Activated CD4-positive, alpha-beta T cell treated with anti-CD3 and anti-CD28 coated beads, Interleukin-2, amount 10 ng/mL, durations not matched to agents 24 days and 14 days (primary cell): ENCODE data around the gene ARHGEF17. TPM values are rescaled to one million over a fixed set of nuclear protein-coding genes. Genes with fewer than 3 reads are reported as not detected.

Experiments
- DNase-seq: peaks from one replicate; pipeline ENCODE4 v3.0.0; 2022
- H3K27ac Mint-ChIP-seq: one replicate; pipeline ENCODE4 v1.8.0; 2022; ENCODE audit warnings: mild to moderate bottlenecking, mixed read lengths
- H3K27me3 Mint-ChIP-seq: one replicate; pipeline ENCODE4 v1.8.0; 2022; ENCODE audit warnings: mixed read lengths
- H3K36me3 Mint-ChIP-seq: one replicate; pipeline ENCODE4 v1.8.0; 2022; ENCODE audit warnings: low read depth, mild to moderate bottlenecking, mixed read lengths
- H3K4me1 Mint-ChIP-seq: one replicate; pipeline ENCODE4 v1.8.0; 2021; ENCODE audit warnings: mixed read lengths
- H3K4me3 Mint-ChIP-seq: one replicate; pipeline ENCODE4 v1.8.0; 2022; ENCODE audit warnings: mild to moderate bottlenecking, moderate library complexity, mixed read lengths
- H3K9me3 Mint-ChIP-seq: one replicate; pipeline ENCODE4 v1.8.0; 2021; ENCODE audit warnings: mixed read lengths
- intact Hi-C: fragments of 100-400 bp; cut with micrococcal nuclease; formaldehyde crosslinking; loops from one replicate; pipeline ENCODE4 v1.15.1; 2023
- total RNA-seq: library from RNA; stranded (reverse); gene quantifications from 2 replicates; pipeline ENCODE4 v1.2.3, GENCODE V29; 2022

ARHGEF17 gene, protein sequence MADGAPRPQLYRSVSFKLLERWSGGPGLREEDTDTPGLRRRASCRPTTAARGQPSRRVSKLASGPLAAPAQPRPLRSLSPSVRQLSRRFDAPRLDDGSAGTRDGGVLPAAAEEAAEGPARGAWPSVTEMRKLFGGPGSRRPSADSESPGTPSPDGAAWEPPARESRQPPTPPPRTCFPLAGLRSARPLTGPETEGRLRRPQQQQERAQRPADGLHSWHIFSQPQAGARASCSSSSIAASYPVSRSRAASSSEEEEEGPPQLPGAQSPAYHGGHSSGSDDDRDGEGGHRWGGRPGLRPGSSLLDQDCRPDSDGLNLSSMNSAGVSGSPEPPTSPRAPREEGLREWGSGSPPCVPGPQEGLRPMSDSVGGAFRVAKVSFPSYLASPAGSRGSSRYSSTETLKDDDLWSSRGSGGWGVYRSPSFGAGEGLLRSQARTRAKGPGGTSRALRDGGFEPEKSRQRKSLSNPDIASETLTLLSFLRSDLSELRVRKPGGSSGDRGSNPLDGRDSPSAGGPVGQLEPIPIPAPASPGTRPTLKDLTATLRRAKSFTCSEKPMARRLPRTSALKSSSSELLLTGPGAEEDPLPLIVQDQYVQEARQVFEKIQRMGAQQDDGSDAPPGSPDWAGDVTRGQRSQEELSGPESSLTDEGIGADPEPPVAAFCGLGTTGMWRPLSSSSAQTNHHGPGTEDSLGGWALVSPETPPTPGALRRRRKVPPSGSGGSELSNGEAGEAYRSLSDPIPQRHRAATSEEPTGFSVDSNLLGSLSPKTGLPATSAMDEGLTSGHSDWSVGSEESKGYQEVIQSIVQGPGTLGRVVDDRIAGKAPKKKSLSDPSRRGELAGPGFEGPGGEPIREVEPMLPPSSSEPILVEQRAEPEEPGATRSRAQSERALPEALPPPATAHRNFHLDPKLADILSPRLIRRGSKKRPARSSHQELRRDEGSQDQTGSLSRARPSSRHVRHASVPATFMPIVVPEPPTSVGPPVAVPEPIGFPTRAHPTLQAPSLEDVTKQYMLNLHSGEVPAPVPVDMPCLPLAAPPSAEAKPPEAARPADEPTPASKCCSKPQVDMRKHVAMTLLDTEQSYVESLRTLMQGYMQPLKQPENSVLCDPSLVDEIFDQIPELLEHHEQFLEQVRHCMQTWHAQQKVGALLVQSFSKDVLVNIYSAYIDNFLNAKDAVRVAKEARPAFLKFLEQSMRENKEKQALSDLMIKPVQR (N-terminal part only)
- 0.05 TPM in 1 of 2 replicates, not detected in the other for total RNA-seq

GRCh38 chr11:73308003-73308960, at the start of gene ARHGEF17:
Gene ARHGEF17, plus strand, starts transcription at chr11:73308276. Its CDS starts 363 bp downstream, at chr11:73308639.
- peak within 1 kb of the TSS; percentile 89 for H3K4me3 Mint-ChIP-seq
- no peaks in the 10 kb centered on the region for H3K9me3 Mint-ChIP-seq
- H3K36me3 Mint-ChIP-seq = no peaks in the 10 kb centered on the region
- H3K4me1 Mint-ChIP-seq = peaks cover 9% of the 10 kb centered on the region
- H3K27me3 Mint-ChIP-seq = peaks cover 39% of the 10 kb centered on the region
- DNase-seq = no peak
- intact Hi-C loops = loop anchor here (5.0 kb wide), 2 partner anchors 69 to 1184 kb away; partner anchors contain the start of genes LIPT2 and RELT
- H3K27ac Mint-ChIP-seq = peak within 1 kb of the TSS; percentile 59

DNA sequence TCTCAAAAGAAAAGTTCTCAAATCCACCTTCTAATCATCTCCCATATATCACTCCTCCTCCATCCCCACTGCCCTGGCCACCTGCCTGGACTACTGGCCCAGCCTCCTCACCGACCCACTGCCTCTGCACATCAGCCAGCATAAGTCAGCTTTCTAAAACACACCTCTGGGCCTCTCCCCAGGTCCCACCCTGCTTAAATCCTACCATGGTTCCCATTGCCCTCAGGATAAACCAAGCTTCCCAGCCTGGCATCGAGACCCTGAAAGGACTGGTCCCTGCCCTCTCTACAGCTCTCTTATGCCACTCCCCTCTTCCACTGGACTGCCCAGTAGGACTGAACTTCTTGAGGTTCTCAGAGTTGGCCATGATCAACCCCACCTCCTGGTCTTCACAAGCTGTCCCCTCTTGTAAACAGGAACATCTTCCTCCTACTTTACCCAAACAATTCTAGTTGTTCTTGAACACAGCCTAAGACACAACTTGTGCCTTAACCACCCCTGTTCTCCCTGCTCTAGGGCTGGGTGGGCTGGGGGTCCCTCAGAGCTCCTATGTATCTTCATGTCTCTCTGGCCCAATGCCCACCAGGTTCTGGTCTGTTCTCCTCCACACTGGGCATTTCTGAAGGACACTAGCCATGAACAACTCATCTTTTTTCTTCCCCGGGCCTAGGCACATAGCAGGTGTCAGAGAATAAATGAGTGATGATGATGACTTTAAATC, 48.5 kb upstream of the ARHGEF17 start:
- Mint-ChIP-seq H3K27me3 (peaks cover 23% of the 10 kb centered on the region), H3K27ac (no peak overlapping the region), H3K4me3 (no peak overlapping the region), H3K9me3 (no peaks in the 10 kb centered on the region), H3K4me1 (no peaks in the 10 kb centered on the region), H3K36me3 (no peaks in the 10 kb centered on the region)
- intact Hi-C loops = no loop called here
- DNase-seq = no peak

DNA sequence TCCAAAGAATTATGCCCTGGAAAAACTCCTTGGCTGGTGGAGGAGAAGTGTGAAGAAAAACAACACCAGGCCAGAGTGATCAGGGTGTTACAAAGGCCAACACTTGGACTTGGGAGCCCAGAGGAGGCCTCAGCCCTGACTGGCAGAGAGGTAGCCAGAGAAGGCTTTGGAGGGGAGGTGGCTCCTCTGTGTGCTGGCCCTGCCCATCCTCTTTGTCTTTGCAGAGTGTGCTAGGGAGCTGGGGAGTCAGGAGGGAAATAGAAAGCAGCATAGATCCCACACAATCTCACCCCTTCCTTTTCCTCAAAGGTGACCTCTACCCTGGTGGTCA, 48.0 kb upstream of the ARHGEF17 start:
- no peak overlapping the region for H3K27ac Mint-ChIP-seq
- H3K4me3 Mint-ChIP-seq = no peak overlapping the region
- H3K27me3 Mint-ChIP-seq = peaks cover 28% of the 10 kb centered on the region
- H3K36me3 Mint-ChIP-seq = no peaks in the 10 kb centered on the region
- no peaks in the 10 kb centered on the region for H3K4me1 Mint-ChIP-seq
- H3K9me3 Mint-ChIP-seq = no peaks in the 10 kb centered on the region
- no peak for DNase-seq
- intact Hi-C loops = no loop called here

DNA sequence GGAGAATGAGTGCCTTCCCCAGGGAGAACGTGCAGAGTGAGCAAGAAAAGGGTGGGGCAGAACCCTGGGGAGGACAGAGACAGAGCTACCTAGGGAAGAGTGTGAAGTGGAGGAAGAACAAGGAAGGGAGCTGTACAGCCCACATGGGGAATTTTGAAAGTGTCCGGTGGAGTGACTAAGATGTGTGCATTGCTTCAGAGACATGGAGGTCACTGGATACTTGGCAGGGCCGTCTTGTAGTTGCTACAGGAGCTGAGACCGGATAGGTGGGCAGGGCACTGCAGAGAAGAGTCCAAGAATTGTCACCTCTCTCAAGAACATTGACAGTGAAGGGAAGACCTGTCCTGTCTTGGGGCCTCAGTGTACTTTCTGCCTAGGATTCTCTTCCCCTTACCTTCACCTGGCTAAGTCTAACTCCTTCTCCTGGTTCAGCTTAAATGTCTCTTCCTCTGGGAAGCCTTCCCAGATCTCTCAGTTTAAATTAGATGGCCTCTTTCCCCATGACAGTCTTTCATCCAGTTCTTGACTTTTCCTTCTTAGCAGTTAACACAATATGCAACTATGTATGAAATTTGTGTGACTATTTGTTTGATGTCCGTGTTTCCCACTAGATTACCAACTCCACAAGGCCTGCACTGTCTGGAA, 45.1 kb upstream of the ARHGEF17 start:
- DNase-seq = no peak
- H3K27me3 Mint-ChIP-seq = peaks cover 47% of the 10 kb centered on the region
- H3K9me3 Mint-ChIP-seq = no peaks in the 10 kb centered on the region
- H3K36me3 Mint-ChIP-seq = no peaks in the 10 kb centered on the region
- intact Hi-C loops = no loop called here
- no peak overlapping the region for H3K4me3 Mint-ChIP-seq
- no peaks in the 10 kb centered on the region for H3K4me1 Mint-ChIP-seq
- no peak overlapping the region for H3K27ac Mint-ChIP-seq

- no peak for DNase-seq
- Mint-ChIP-seq H3K36me3 (no peaks in the 10 kb centered on the region), H3K4me1 (no peaks in the 10 kb centered on the region), H3K27ac (no peak overlapping the region), H3K9me3 (no peaks in the 10 kb centered on the region), H3K27me3 (peaks cover 47% of the 10 kb centered on the region), H3K4me3 (no peak overlapping the region)
- intact Hi-C loops = no loop called here
Observed at GRCh38 chr11:73263640-73264039, 44.4 kb upstream of the ARHGEF17 start.

DNA sequence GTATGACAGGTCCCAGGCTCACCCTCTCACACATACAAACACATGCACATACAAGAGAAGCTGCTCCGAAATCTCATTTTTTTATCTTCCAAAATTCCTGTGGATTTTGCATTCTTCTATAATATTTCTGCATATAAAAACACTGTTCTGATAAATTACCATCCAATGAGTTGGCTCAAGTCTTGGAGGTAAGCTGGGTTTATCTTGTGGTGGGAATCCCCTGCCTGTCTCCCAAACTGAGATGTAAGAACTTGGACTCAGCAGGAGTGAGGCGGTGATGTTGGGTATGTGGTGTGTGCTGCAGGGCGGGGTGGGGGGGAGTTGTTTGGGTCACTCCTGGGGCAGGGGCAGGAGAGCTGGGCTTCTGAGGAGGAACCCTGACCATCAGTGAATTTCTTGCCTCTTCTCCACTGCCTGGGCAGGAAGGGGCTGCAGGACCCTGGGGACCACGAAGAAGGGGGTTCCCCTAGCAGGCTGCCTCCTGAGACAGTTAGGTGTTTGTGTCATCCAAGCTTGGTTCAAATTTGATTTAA, 42.7 kb upstream of the ARHGEF17 start:
- peaks cover 2% of the 10 kb centered on the region for H3K4me1 Mint-ChIP-seq
- H3K4me3 Mint-ChIP-seq = no peak overlapping the region
- no peak for DNase-seq
- H3K27ac Mint-ChIP-seq = no peak overlapping the region
- H3K9me3 Mint-ChIP-seq = no peaks in the 10 kb centered on the region
- intact Hi-C loops = no loop called here
- H3K27me3 Mint-ChIP-seq = peaks cover 47% of the 10 kb centered on the region
- H3K36me3 Mint-ChIP-seq = no peaks in the 10 kb centered on the region

- no peak overlapping the region for H3K27ac Mint-ChIP-seq
- H3K4me3 Mint-ChIP-seq = no peak overlapping the region
- H3K27me3 Mint-ChIP-seq = peaks cover 47% of the 10 kb centered on the region
- no peaks in the 10 kb centered on the region for H3K36me3 Mint-ChIP-seq
- H3K9me3 Mint-ChIP-seq = no peaks in the 10 kb centered on the region
- DNase-seq = no peak
- intact Hi-C loops = no loop called here
- peaks cover 2% of the 10 kb centered on the region for H3K4me1 Mint-ChIP-seq
Observed at GRCh38 chr11:73265853-73266645, 42.0 kb upstream of the ARHGEF17 start.

DNA sequence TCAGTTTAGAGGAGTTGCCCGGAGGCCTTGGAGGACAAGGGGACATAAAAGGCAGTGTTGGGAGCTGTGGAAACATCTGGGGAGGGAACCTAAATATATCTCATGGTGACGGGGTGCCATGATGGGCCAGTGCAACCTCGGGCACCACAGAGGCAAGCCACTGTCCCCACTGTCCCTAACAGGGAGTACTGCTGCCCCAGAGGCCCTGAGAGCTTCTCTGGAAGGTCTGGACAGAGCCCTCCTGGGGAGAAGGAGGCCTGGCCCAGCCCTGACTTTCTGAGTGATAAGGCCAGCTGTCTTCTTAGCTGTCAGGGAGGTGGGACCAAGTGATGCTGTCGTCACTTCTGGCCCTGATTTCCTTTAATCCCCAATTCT, 41.4 kb upstream of the ARHGEF17 start:
- intact Hi-C loops = no loop called here
- no peak for DNase-seq
- Mint-ChIP-seq H3K4me1 (peaks cover 2% of the 10 kb centered on the region), H3K27ac (no peak overlapping the region), H3K4me3 (no peak overlapping the region), H3K36me3 (no peaks in the 10 kb centered on the region), H3K27me3 (peaks cover 47% of the 10 kb centered on the region), H3K9me3 (no peaks in the 10 kb centered on the region)

DNA sequence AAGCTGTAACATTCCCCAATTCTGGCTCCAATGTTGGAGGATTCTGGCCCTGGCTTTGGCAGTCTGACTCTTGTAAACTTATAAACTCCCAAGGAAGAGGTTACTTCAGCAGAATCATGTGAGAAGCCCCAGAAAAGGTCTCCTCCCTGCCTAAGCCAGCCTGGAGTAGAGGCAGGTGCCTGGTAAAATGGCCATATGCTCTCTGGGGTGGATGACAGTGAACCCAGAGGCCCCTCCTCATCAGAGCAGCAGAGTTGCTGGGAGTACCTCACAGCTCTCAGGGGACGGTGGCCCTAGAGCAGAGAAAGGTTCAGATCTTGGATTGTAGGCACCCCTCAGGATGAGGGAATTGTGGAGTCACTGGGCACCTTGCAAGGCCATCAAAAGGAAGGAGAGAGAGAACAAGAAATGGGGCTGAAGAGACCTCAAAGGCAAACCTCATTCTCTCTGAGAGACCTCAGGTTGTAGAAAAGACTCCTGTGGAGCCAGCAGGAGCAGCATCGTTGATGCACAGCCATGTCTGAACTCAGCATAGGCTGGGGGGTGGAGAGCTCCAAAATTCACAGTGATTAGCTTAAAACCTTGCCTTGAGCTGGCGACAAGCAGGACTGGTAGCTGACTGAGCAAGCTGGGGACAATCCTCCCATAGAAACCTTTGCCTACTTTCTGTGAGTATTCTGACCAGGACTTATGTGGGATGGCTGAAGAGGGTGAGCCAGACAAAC, 40.8 kb upstream of the ARHGEF17 start:
- Mint-ChIP-seq H3K9me3 (no peaks in the 10 kb centered on the region), H3K36me3 (no peaks in the 10 kb centered on the region), H3K4me1 (peaks cover 2% of the 10 kb centered on the region), H3K4me3 (no peak overlapping the region), H3K27me3 (peaks cover 44% of the 10 kb centered on the region), H3K27ac (no peak overlapping the region)
- intact Hi-C loops = no loop called here
- DNase-seq = no peak

DNA sequence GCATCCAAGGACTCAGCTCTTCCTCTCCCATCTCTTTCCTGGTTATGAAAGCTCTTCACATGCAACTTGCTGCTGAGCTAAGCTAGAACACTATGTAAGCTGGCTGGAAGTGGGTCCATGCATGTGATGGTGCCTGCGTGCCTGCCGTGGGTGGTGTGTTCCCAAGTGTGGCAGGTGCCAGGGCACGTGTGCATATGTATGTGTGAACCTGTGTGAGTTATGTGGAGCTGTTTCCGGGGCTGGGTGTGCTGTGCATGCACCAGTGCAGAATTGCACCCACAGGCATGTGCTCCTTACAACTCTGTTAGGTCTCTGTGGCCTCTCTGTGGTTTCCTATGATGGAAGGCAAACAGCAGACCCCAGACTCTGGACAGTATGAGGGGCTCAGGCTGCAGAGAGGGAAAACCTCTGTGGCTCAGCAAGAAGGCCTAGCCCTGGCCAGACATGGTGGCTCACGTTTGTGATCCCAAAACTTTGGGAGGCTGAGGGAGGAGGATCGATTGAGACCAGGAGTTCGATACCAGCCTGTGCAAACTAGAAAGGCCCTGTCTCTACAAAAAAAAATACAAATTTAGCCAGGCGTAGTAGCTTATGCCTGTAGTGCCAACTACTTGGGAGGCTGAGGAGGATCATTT, 40.1 kb upstream of the ARHGEF17 start:
- H3K4me1 Mint-ChIP-seq = peaks cover 2% of the 10 kb centered on the region
- DNase-seq = no peak
- H3K4me3 Mint-ChIP-seq = no peak overlapping the region
- H3K9me3 Mint-ChIP-seq = no peaks in the 10 kb centered on the region
- H3K27ac Mint-ChIP-seq = no peak overlapping the region
- no peaks in the 10 kb centered on the region for H3K36me3 Mint-ChIP-seq
- intact Hi-C loops = no loop called here
- H3K27me3 Mint-ChIP-seq = peaks cover 37% of the 10 kb centered on the region
